Measurements from ENCODE around the gene SSBP3. TPM values are rescaled to one million over a fixed set of nuclear protein-coding genes. Genes with fewer than 3 reads are reported as not detected.

Gene SSBP3
- total RNA-seq, 1 experiment from 2014 or later = 37.5 TPM

GRCh38 chr1:54222711-54223110, 183.5 kb downstream of the SSBP3 start:
- no peaks in the 10 kb centered on the region for H3K9me3 ChIP-seq (ENCODE audit: control insufficient read depth in 1 of 2, insufficient read depth in 1 of 2, low read depth in 1 of 2, low read length in 2 of 2)
- ChIA-PET CTCF (no interaction called here), RAD21 (ENCODE audit: low non-redundant PET in 1 of 2, low total read pairs in 2 of 2, uncharacterized antibody in 2 of 2, unreplicated experiment in 2 of 2) (no interaction called here), POLR2A (no interaction called here)
- no peak overlapping the region for H2AFZ ChIP-seq (ENCODE audit: low read depth, low read length, poor library complexity, severe bottlenecking)
- H3K9me2 ChIP-seq (ENCODE audit: insufficient read depth) = no peaks in the 10 kb centered on the region
- TF ChIP-seq POLR2AphosphoS5 (IDR thresholded peaks at IDR 0.05; ENCODE audit: low read depth, low read length) (no peak), TCF7L2 (IDR thresholded peaks at IDR 0.05; ENCODE audit: borderline replicate concordance, extremely low read depth, insufficient read depth, insufficient read length) (no peak), POLR2A (IDR thresholded peaks at IDR 0.05; ENCODE audit: borderline replicate concordance, extremely low read depth, insufficient read depth, insufficient read length) (no peak), CEBPB (IDR thresholded peaks at IDR 0.05; ENCODE audit: low read depth) (no peak), YY1 (IDR thresholded peaks at IDR 0.05; ENCODE audit: extremely low read depth, insufficient replicate concordance, low read depth, low read length) (no peak), EGR1 (IDR thresholded peaks at IDR 0.05; ENCODE audit: low read depth) (no peak), FOSL1 (IDR thresholded peaks at IDR 0.05; ENCODE audit: low read depth) (no peak), EZH2phosphoT487 (IDR thresholded peaks at IDR 0.05; ENCODE audit: borderline replicate concordance) (no peak), SIN3A (IDR thresholded peaks at IDR 0.05; ENCODE audit: low read depth) (no peak), ZFX (IDR thresholded peaks at IDR 0.05) (no peak), ELF1 (IDR thresholded peaks at IDR 0.05; ENCODE audit: borderline replicate concordance, low read depth) (no peak), MAX (IDR thresholded peaks at IDR 0.05) (no peak), CTCF (IDR thresholded peaks at IDR 0.05 in 2 of 3, conservative IDR thresholded peaks at IDR 0.05 in 1 of 3; ENCODE audit: borderline replicate concordance in 1 of 3, insufficient read depth in 1 of 3, low read depth in 2 of 3, low read length in 2 of 3) (no peak), EZH2 (IDR thresholded peaks at IDR 0.05) (no peak), ZBTB33 (IDR thresholded peaks at IDR 0.05; ENCODE audit: extremely low read depth, insufficient replicate concordance, low read length) (no peak)
- ATAC-seq (no peak), DNase-seq (ENCODE audit: low read depth, low spot score) (no peak)
- no peaks in the 10 kb centered on the region for H3K27me3 ChIP-seq (ENCODE audit: insufficient read depth, low read length)
- H3K27ac ChIP-seq (ENCODE audit: low read depth, low read length) = no peak overlapping the region
- no peak overlapping the region for H3K9ac ChIP-seq (ENCODE audit: low read length)
- intact Hi-C loops (cut with micrococcal nuclease) = no loop called here
- H3K36me3 ChIP-seq (ENCODE audit: control insufficient read depth in 1 of 2, insufficient read depth in 2 of 2, low read length in 2 of 2) = peaks cover 8 to 16% of the 10 kb centered on the region in 2 experiments; a peak in 3 of 4 replicates
- H4K20me1 ChIP-seq (ENCODE audit: insufficient read depth) = no peaks in the 10 kb centered on the region
- no peak overlapping the region for H3K4me2 ChIP-seq (ENCODE audit: low read length)
- no TSS peak for BruUV-seq (replicated peaks)
- peaks cover 11 to 13% of the 10 kb centered on the region in 2 experiments for H3K4me1 ChIP-seq (ENCODE audit: control insufficient read depth in 1 of 2, insufficient read depth in 2 of 2, low read length in 2 of 2)
- no peaks in the 10 kb centered on the region for H3K79me2 ChIP-seq (ENCODE audit: insufficient read depth, low read length)
- H3K4me3 ChIP-seq (replicated peaks in 1 of 2; ENCODE audit: low read depth in 1 of 2, low read length in 2 of 2) = no peak overlapping the region
